Immature natural killer cell (primary cell): ENCODE measurements around the gene NT5C2. TPM values are rescaled to one million over a fixed set of nuclear protein-coding genes. Genes with fewer than 3 reads are reported as not detected.

Source experiments
- DNase-seq, 3 donors: peaks; one replicate each; pipeline ENCODE4 v3.0.0; 2022; ENCODE audit warnings: mixed read lengths in 1 of 3
- H3K27ac Mint-ChIP-seq, 6 donors: one replicate each; pipeline ENCODE4 v1.8.0; 2020; ENCODE audit warnings: mixed read lengths in 6 of 6, mild to moderate bottlenecking in 5 of 6, inconsistent platforms in 4 of 6, moderate library complexity in 3 of 6
- H3K27me3 Mint-ChIP-seq, 3 donors: one replicate each; pipeline ENCODE4 v1.8.0; 2020 to 2021; ENCODE audit warnings: low read depth in 3 of 3, mild to moderate bottlenecking in 3 of 3, mixed read lengths in 3 of 3, moderate library complexity in 3 of 3, inconsistent platforms in 1 of 3
- H3K36me3 Mint-ChIP-seq, 3 donors: one replicate each; pipeline ENCODE4 v1.8.0; 2020; ENCODE audit warnings: mixed read lengths in 3 of 3, inconsistent platforms in 2 of 3, mild to moderate bottlenecking in 2 of 3
- H3K4me1 Mint-ChIP-seq, 2 donors: one replicate each; pipeline ENCODE4 v1.8.0; 2020; ENCODE audit warnings: inconsistent platforms in 2 of 2, mild to moderate bottlenecking in 2 of 2, mixed read lengths in 2 of 2, moderate library complexity in 1 of 2
- H3K4me3 Mint-ChIP-seq, 5 donors: one replicate each; pipeline ENCODE4 v1.8.0; 2020; ENCODE audit warnings: mild to moderate bottlenecking in 5 of 5, mixed read lengths in 5 of 5, inconsistent platforms in 3 of 5, moderate library complexity in 3 of 5
- H3K9me3 Mint-ChIP-seq, 6 donors: one replicate each; pipeline ENCODE4 v1.8.0; 2020; ENCODE audit warnings: mild to moderate bottlenecking in 6 of 6, mixed read lengths in 6 of 6, inconsistent platforms in 4 of 6, moderate library complexity in 3 of 6
- polyA plus RNA-seq, 3 donors: library from polyadenylated mRNA; unstranded; fragments of 300-500 nt; fragmentation: Illumina TruSeq; gene quantifications; one replicate each; pipeline ENCODE4 v1.2.3, GENCODE V29; 2021

Gene NT5C2
- polyA plus RNA-seq, 3 donors from 2014 or later, result 86.2 to 116 (median 91.5) TPM

GRCh38 chr10:103096130-103096529, 96.9 kb downstream of the NT5C2 start:
- DNase-seq, result no peak
- no peaks in the 10 kb centered on the region for H3K4me1 Mint-ChIP-seq
- peaks cover 0 to 2% (median 1%) of the 10 kb centered on the region in 3 donors for H3K27me3 Mint-ChIP-seq
- peak overlapping the region in 1 of 6 donors; percentile 7 for H3K27ac Mint-ChIP-seq
- no peaks in the 10 kb centered on the region for H3K9me3 Mint-ChIP-seq
- no peak overlapping the region for H3K4me3 Mint-ChIP-seq
- H3K36me3 Mint-ChIP-seq, result peaks cover 18 to 71% (median 37%) of the 10 kb centered on the region in 3 donors

DNA sequence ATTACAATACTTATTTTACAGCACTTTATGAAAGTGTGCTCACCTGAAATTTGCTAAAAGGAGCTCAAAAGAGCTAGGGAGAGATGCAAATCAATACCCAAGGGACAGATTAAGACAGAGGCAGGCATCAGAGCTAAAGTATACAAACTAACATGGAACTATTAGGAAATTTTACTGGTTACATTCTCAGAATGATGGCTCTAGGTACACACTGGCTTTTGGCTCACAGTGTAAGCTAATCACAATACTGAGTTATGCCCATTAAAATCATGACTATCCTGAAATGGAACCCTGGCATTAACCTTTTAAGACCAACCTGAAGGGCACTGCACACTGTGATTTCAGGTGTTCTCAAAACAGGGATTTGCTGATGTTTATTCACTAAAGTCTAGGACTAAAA, 98.1 kb downstream of the NT5C2 start:
- Mint-ChIP-seq H3K27ac (no peak overlapping the region), H3K9me3 (no peaks in the 10 kb centered on the region), H3K4me1 (no peaks in the 10 kb centered on the region), H3K27me3 (peaks cover 0 to 1% (median 0%) of the 10 kb centered on the region in 3 donors), H3K36me3 (peaks cover 21 to 71% (median 46%) of the 10 kb centered on the region in 3 donors), H3K4me3 (no peak overlapping the region)
- no peak for DNase-seq

- Mint-ChIP-seq H3K4me1 (no peaks in the 10 kb centered on the region), H3K36me3 (peaks cover 14 to 77% (median 43%) of the 10 kb centered on the region in 3 donors), H3K9me3 (no peaks in the 10 kb centered on the region), H3K27me3 (peaks cover 0 to 3% (median 2%) of the 10 kb centered on the region in 3 donors), H3K27ac (peak overlapping the region in 1 of 6 donors; percentile 40), H3K4me3 (no peak overlapping the region)
- DNase-seq, result no peak
Observed at GRCh38 chr10:103090911-103091310, 102.2 kb downstream of the NT5C2 start.

GRCh38 chr10:103089493-103089892, 103.6 kb downstream of the NT5C2 start:
- Mint-ChIP-seq H3K4me3 (no peak overlapping the region), H3K9me3 (no peaks in the 10 kb centered on the region), H3K36me3 (peaks cover 14 to 76% (median 39%) of the 10 kb centered on the region in 3 donors), H3K27ac (peak overlapping the region in 1 of 6 donors; percentile 39), H3K27me3 (peaks cover 0 to 3% (median 2%) of the 10 kb centered on the region in 3 donors), H3K4me1 (no peaks in the 10 kb centered on the region)
- DNase-seq, result no peak

GRCh38 chr10:103086799-103087198, 106.3 kb downstream of the NT5C2 start:
- no peak for DNase-seq
- Mint-ChIP-seq H3K36me3 (peaks cover 3 to 60% (median 24%) of the 10 kb centered on the region in 3 donors), H3K27me3 (peaks cover 0 to 5% (median 2%) of the 10 kb centered on the region in 3 donors), H3K27ac (no peak overlapping the region), H3K4me1 (no peaks in the 10 kb centered on the region), H3K4me3 (no peak overlapping the region), H3K9me3 (no peaks in the 10 kb centered on the region)

- peaks cover 3 to 55% (median 21%) of the 10 kb centered on the region in 3 donors for H3K36me3 Mint-ChIP-seq
- peaks cover under 1 to 5% (median 2%) of the 10 kb centered on the region in 3 donors for H3K27me3 Mint-ChIP-seq
- H3K9me3 Mint-ChIP-seq, result no peaks in the 10 kb centered on the region
- no peak for DNase-seq
- H3K27ac Mint-ChIP-seq, result peak overlapping the region in 1 of 6 donors; percentile 12
- H3K4me3 Mint-ChIP-seq, result no peak overlapping the region
- H3K4me1 Mint-ChIP-seq, result no peaks in the 10 kb centered on the region
Observed at GRCh38 chr10:103086261-103086660, 106.8 kb downstream of the NT5C2 start.

DNA sequence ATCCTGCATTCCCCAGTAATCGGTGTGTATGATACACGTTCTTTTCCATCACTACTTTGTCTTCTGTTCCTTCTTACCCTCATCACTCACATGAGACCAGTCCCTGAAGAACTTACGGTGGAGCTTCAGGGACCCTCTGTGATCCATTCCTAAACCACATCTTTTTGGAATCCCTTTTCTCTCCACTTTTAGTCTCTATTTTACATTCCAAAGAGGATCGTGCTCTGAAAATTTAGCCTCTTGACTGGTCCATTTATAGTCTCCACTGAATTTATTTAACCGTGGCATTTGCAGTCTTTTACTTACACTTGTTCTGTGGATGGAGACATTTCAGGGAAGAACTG, 109.1 kb downstream of the NT5C2 start:
- H3K36me3 Mint-ChIP-seq, result peaks cover 0 to 37% (median 4%) of the 10 kb centered on the region in 3 donors
- peaks cover 2 to 3% (median 2%) of the 10 kb centered on the region in 3 donors for H3K27me3 Mint-ChIP-seq
- H3K4me3 Mint-ChIP-seq, result no peak overlapping the region
- DNase-seq, result no peak
- peak overlapping the region in 3 of 6 donors; percentile 3 to 45 (median 20) for H3K27ac Mint-ChIP-seq
- no peaks in the 10 kb centered on the region for H3K4me1 Mint-ChIP-seq
- no peaks in the 10 kb centered on the region for H3K9me3 Mint-ChIP-seq

DNA sequence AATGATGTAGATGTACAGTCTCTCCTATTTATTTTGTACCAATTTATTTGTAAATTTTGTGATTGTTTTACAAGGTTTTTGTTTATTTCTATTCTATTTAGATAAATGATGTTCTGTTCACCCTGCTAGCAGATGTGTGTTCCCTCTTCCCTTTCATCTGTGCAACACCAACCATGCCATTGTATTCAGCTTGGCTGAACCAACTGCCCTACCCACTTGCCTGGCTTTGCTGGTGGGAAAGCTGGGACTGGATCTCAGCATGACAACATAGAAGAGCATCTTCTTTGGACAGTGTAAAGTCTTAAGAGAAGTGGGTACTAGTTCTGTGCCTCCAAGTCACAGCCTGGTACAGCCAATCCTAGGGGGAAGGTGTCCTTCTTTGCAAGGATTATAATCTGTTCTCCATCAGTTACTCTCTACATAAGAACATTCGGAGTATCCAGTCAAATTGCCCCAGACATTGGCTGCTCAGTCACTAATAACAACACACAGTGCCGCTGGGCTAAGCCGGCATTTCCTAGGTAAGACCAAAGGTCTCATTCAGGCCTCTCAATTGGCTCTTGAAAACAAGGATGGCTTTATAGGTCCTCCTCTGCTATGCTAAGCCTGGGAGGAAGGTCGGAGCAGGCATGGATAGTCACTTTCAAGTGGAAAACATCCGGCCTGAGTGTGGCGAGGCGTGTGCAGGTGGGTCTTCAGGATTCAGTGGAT, 109.7 kb downstream of the NT5C2 start:
- Mint-ChIP-seq H3K36me3 (peaks cover 2 to 34% (median 6%) of the 10 kb centered on the region in 3 donors), H3K9me3 (no peaks in the 10 kb centered on the region), H3K4me1 (no peaks in the 10 kb centered on the region), H3K27ac (peak overlapping the region in 4 of 6 donors; percentile 20 to 86 (median 64)), H3K27me3 (peaks cover 2 to 3% (median 2%) of the 10 kb centered on the region in 3 donors), H3K4me3 (no peak overlapping the region)
- no peak for DNase-seq

DNA sequence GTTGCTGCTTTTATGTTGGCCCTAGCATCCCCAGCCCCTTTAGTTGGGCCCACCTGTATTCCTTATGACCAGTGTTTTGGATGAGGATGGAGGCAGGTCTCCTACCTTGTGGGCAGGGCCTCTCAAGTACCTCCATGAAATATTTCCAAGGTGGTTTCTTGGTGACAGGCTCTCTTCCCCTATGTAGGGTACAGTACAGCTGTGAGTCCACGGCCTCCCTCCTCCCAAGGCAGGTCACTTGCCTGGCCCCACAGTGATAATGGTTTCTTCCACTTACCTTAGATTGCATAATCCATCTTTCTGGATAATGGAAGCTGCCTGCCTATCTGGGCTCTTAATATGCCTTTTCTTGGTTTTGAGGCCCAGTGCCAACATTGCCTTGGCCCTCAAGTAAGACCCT, 110.4 kb downstream of the NT5C2 start:
- Mint-ChIP-seq H3K4me1 (no peaks in the 10 kb centered on the region), H3K27ac (peak overlapping the region in 3 of 6 donors; percentile 15 to 61 (median 37)), H3K4me3 (no peak overlapping the region), H3K27me3 (peaks cover 2 to 3% (median 2%) of the 10 kb centered on the region in 3 donors), H3K36me3 (peaks cover 4 to 34% (median 8%) of the 10 kb centered on the region in 3 donors), H3K9me3 (no peaks in the 10 kb centered on the region)
- no peak for DNase-seq

GRCh38 chr10:103080891-103081581, 112.0 kb downstream of the NT5C2 start:
- Mint-ChIP-seq H3K27me3 (peaks cover 1 to 4% (median 3%) of the 10 kb centered on the region in 3 donors), H3K27ac (no peak overlapping the region), H3K4me3 (no peak overlapping the region), H3K36me3 (peaks cover 16 to 34% (median 16%) of the 10 kb centered on the region in 3 donors), H3K9me3 (no peaks in the 10 kb centered on the region), H3K4me1 (no peaks in the 10 kb centered on the region)
- no peak for DNase-seq

GRCh38 chr10:103079946-103080345, 113.1 kb downstream of the NT5C2 start:
- Mint-ChIP-seq H3K9me3 (no peaks in the 10 kb centered on the region), H3K4me1 (no peaks in the 10 kb centered on the region), H3K36me3 (peaks cover 16 to 26% (median 19%) of the 10 kb centered on the region in 3 donors), H3K27me3 (peaks cover 0 to 4% (median 3%) of the 10 kb centered on the region in 3 donors), H3K27ac (no peak overlapping the region), H3K4me3 (no peak overlapping the region)
- no peak for DNase-seq

- H3K36me3 Mint-ChIP-seq, result peaks cover 21 to 25% (median 21%) of the 10 kb centered on the region in 3 donors
Observed at GRCh38 chr10:103079100-103079499, 114.0 kb downstream of the NT5C2 start.

GRCh38 chr10:103078676-103079075, 114.4 kb downstream of the NT5C2 start:
- no peaks in the 10 kb centered on the region for H3K9me3 Mint-ChIP-seq

More at GRCh38 chr10:103079100-103079499, 114.0 kb downstream of the NT5C2 start:
- H3K27ac Mint-ChIP-seq, result no peak overlapping the region
- DNase-seq, result no peak
- no peaks in the 10 kb centered on the region for H3K4me1 Mint-ChIP-seq
- H3K27me3 Mint-ChIP-seq, result peaks cover 0 to 4% (median 3%) of the 10 kb centered on the region in 3 donors
- no peaks in the 10 kb centered on the region for H3K9me3 Mint-ChIP-seq
- H3K4me3 Mint-ChIP-seq, result no peak overlapping the region

DNA sequence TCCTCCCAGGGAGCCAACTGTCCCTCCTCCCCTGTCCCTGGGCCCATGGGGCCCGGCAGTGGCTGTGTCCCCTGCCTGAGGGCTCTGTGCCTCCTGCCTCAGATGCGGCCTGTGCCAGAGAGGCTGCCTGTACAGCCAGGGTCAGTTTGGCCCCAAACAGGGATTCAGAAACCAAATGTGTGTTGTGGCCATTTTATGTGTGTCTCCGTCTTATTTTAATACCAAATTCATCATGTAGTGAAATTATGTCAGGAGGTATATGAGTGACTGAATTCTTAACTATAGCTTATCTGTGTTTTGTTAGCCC, 114.8 kb downstream of the NT5C2 start:
- DNase-seq, result no peak
- Mint-ChIP-seq H3K4me1 (no peaks in the 10 kb centered on the region), H3K4me3 (no peak overlapping the region), H3K27me3 (peaks cover 0 to 4% (median 0%) of the 10 kb centered on the region in 3 donors), H3K36me3 (peaks cover 21 to 22% (median 21%) of the 10 kb centered on the region in 3 donors), H3K27ac (peak overlapping the region in 1 of 6 donors; percentile 7), H3K9me3 (no peaks in the 10 kb centered on the region)

More at GRCh38 chr10:103078676-103079075, 114.4 kb downstream of the NT5C2 start:
- H3K4me3 Mint-ChIP-seq, result no peak overlapping the region
- H3K36me3 Mint-ChIP-seq, result peaks cover 21 to 22% (median 21%) of the 10 kb centered on the region in 3 donors
- no peaks in the 10 kb centered on the region for H3K4me1 Mint-ChIP-seq
- H3K27me3 Mint-ChIP-seq, result peaks cover 0 to 4% (median 0%) of the 10 kb centered on the region in 3 donors
- peak overlapping the region in 1 of 6 donors; percentile 1 for H3K27ac Mint-ChIP-seq
- DNase-seq, result no peak
